GM10266 (cell line): ENCODE measurements around the gene ZCCHC3.
A peak's percentile ranks its signal among the peaks of the same experiment; 100 is the strongest.

Source experiments
- DNase-seq: peaks from one replicate; pipeline ENCODE4 v3.0.0; 2012; ENCODE audit errors: extremely low spot score
- CTCF ChIP-seq: IDR thresholded peaks from 2 replicates; pipeline ENCODE4 v1.5.1; 2012; ENCODE audit warnings: mild to moderate bottlenecking, low read depth; ENCODE audit not compliant: control insufficient read depth, insufficient read depth; ENCODE audit errors: missing control alignments

The ZCCHC3 gene

GRCh38 chr20:284172-284571 lies 13.2 kb upstream of the ZCCHC3 start:
- no peak for TF ChIP-seq CTCF

GRCh38 chr20:286508-286907 lies 10.9 kb upstream of the ZCCHC3 start:
- no peak for DNase-seq
- no peak for TF ChIP-seq CTCF

More at GRCh38 chr20:284172-284571, 13.2 kb upstream of the ZCCHC3 start:
- DNase-seq = no peak

- no peak for TF ChIP-seq CTCF
- DNase-seq = no peak
Measured at GRCh38 chr20:288956-289692, 8.2 kb upstream of the ZCCHC3 start.

- no peak for TF ChIP-seq CTCF
- no peak for DNase-seq
Measured at GRCh38 chr20:289693-290083, 7.7 kb upstream of the ZCCHC3 start.

- no peak for TF ChIP-seq CTCF
- peak; percentile 98 for DNase-seq
Measured at GRCh38 chr20:290084-290831, 7.1 kb upstream of the ZCCHC3 start, which contains the start of gene C20orf96. TSS of gene C20orf96 (minus strand) at chr20:290750. CDS start at chr20:290610, 140 bp downstream.

GRCh38 chr20:294602-295001 lies 2.8 kb upstream of the ZCCHC3 start:
- no peak for TF ChIP-seq CTCF
- no peak for DNase-seq

- no peak for TF ChIP-seq CTCF
- no peak for DNase-seq
Measured at GRCh38 chr20:295804-296203, 1.6 kb upstream of the ZCCHC3 start.
